HL-60/S4 treated with phorbol 12-myristate 13-acetate at 8.2 ng/mL for 4 days and 3 days (cell line): ENCODE data around the gene ATG5.
"Not testable (repeated sequence)": the region's sequence is repeated elsewhere in the genome, so short reads cannot be mapped to it uniquely, and the experiment has no call there.

Experiments used
- in situ Hi-C: fragments of 300-500 bp; cut with MboI; formaldehyde crosslinking; loops from 2 replicates; pipeline ENCODE4 v1.15.0; 2022; ENCODE audit warnings: low sequenced_read_pairs

ATG5 gene

GRCh38 chr6:106259748-106260147 is 65.8 kb downstream of the ATG5 start:
- in situ Hi-C loops: not testable (repeated sequence)

- in situ Hi-C loops: no loop called here
Observed at GRCh38 chr6:106258726-106259125, 66.8 kb downstream of the ATG5 start.

- in situ Hi-C loops: no loop called here
Observed at GRCh38 chr6:106257195-106257594, 68.4 kb downstream of the ATG5 start.

GRCh38 chr6:106256201-106256968 is 69.2 kb downstream of the ATG5 start:
- in situ Hi-C loops: no loop called here

GRCh38 chr6:106255306-106255705 is 70.3 kb downstream of the ATG5 start:
- in situ Hi-C loops: no loop called here

GRCh38 chr6:106254636-106255035 is 70.9 kb downstream of the ATG5 start:
- in situ Hi-C loops: no loop called here

- in situ Hi-C loops: no loop called here
Observed at GRCh38 chr6:106253731-106254130, 71.8 kb downstream of the ATG5 start.

GRCh38 chr6:106253172-106253571 is 72.4 kb downstream of the ATG5 start:
- in situ Hi-C loops: no loop called here

- in situ Hi-C loops: no loop called here
Observed at GRCh38 chr6:106252687-106253086, 72.9 kb downstream of the ATG5 start.

GRCh38 chr6:106251531-106252255 is 73.9 kb downstream of the ATG5 start:
- in situ Hi-C loops: not testable (repeated sequence)

GRCh38 chr6:106250953-106251352 is 74.6 kb downstream of the ATG5 start:
- in situ Hi-C loops: no loop called here

- in situ Hi-C loops: no loop called here
Observed at GRCh38 chr6:106249658-106250057, 75.9 kb downstream of the ATG5 start.

- in situ Hi-C loops: no loop called here
Observed at GRCh38 chr6:106247733-106248132, 77.8 kb downstream of the ATG5 start.

- in situ Hi-C loops: no loop called here
Observed at GRCh38 chr6:106247293-106247692, 78.3 kb downstream of the ATG5 start.

- in situ Hi-C loops: no loop called here
Observed at GRCh38 chr6:106244931-106245330, 80.6 kb downstream of the ATG5 start.

- in situ Hi-C loops: no loop called here
Observed at GRCh38 chr6:106244521-106244920, 81.0 kb downstream of the ATG5 start.

- in situ Hi-C loops: no loop called here
Observed at GRCh38 chr6:106243261-106243660, 82.3 kb downstream of the ATG5 start.

- in situ Hi-C loops: no loop called here
Observed at GRCh38 chr6:106241498-106241897, 84.1 kb downstream of the ATG5 start.

GRCh38 chr6:106237286-106237685 is 88.3 kb downstream of the ATG5 start:
- in situ Hi-C loops: no loop called here

- in situ Hi-C loops: not testable (repeated sequence)
Observed at GRCh38 chr6:106229876-106230445, 95.6 kb downstream of the ATG5 start.

GRCh38 chr6:106227612-106228507 is 97.7 kb downstream of the ATG5 start:
- in situ Hi-C loops: no loop called here
